ENCODE data around the gene FHL2. TPM values are rescaled to one million over a fixed set of nuclear protein-coding genes. Genes with fewer than 3 reads are reported as not detected.
A peak's percentile ranks its signal among the peaks of the same experiment; 100 is the strongest.

The FHL2 gene
- total RNA-seq, 1 experiment from 2014 or later: 45.4 TPM

DNA sequence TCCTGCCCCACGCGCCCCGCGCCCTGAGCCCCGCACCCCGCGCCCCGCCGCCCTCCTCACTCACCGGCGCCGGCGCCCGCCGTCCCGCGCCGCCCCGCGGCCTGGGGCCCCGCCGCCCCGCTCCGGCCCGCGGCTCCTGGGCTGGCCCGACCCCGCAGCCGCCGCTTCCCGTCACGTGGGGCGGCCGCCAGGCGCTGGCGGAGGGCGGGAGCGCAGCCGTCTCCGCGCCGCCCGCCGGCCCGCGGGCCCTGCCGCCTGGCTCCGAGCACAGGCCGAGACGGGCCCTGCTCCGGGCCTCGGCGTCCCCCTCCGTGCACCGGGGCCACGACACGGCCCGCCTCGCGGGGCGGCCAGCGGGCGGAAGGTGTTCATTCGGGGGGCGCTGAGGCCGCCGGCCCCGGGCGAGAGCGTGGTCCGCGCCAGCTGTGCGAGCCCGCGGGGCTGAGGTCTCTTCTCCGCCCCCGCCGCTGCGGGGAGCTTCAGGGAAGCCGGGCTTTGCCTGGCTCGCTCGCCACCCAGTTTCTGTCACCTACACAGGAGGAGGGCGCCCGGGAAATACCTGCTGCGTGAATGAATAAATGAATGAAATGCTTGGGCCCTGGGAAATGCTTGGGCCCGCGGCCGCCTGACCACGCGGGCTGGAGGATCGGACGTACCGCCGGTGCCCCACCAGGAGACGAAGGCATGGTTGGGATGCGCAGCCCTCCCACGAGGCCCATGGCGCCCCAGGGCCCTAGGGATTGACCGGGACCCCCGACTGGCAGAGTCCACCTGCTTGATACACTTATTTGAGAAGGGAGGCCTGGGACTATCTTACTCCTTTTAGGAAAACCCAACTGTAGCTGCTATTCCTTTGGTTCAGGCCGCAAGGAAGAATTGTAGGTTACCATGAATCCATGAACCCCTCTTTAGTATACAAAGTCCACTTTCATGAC lies 69.0 kb downstream of the FHL2 start, which contains the start of gene TGFBRAP1:
TSS of gene TGFBRAP1 (minus strand) at position 175 of the 935 bp plus-strand sequence. CDS start 21,434 bp downstream, outside the sequence.
- ChIA-PET CTCF (interaction anchor here (0.6 to 1.3 kb wide), 2 partner anchors 35 to 604 kb away, joined by 3 to 6 read pairs; no protein-coding TSS in a partner anchor), POLR2A (interaction anchor here (0.9 to 2.4 kb wide), 3 partner anchors 8 to 292 kb away, joined by 3 to 6 read pairs (median 6); partner anchors contain the start of genes C2orf49 and MRPS9)
- no peaks in the 10 kb centered on the region for H3K9me3 Mint-ChIP-seq (ENCODE audit: unreplicated experiment)
- Histone ChIP-seq H3K36me3 (ENCODE audit: control insufficient read depth, insufficient read depth, low read length) (no peaks in the 10 kb centered on the region), H3K4me1 (peaks cover 11% of the 10 kb centered on the region), H3K9me3 (no peaks in the 10 kb centered on the region), H3K4me3 (ENCODE audit: low read depth, low read length) (peak within 1 kb of the TSS; percentile 87), H3K27me3 (replicated peaks; ENCODE audit: control insufficient read depth, insufficient read depth, low read length) (no peaks in the 10 kb centered on the region)
- H3K27ac Mint-ChIP-seq (ENCODE audit: unreplicated experiment): peak within 1 kb of the TSS; percentile 89
- H3K4me3 Mint-ChIP-seq (ENCODE audit: unreplicated experiment): peak within 1 kb of the TSS; percentile 81
- intact Hi-C loops (cut with micrococcal nuclease; ENCODE audit: unreplicated experiment): no loop called here
- peaks cover 11% of the 10 kb centered on the region for H3K4me1 Mint-ChIP-seq (ENCODE audit: low read depth, unreplicated experiment)
- H3K27me3 Mint-ChIP-seq (ENCODE audit: insufficient read depth, unreplicated experiment): no peaks in the 10 kb centered on the region
- DNase-seq: peak; percentile 58 to 80
- TF ChIP-seq, protein P1, sequence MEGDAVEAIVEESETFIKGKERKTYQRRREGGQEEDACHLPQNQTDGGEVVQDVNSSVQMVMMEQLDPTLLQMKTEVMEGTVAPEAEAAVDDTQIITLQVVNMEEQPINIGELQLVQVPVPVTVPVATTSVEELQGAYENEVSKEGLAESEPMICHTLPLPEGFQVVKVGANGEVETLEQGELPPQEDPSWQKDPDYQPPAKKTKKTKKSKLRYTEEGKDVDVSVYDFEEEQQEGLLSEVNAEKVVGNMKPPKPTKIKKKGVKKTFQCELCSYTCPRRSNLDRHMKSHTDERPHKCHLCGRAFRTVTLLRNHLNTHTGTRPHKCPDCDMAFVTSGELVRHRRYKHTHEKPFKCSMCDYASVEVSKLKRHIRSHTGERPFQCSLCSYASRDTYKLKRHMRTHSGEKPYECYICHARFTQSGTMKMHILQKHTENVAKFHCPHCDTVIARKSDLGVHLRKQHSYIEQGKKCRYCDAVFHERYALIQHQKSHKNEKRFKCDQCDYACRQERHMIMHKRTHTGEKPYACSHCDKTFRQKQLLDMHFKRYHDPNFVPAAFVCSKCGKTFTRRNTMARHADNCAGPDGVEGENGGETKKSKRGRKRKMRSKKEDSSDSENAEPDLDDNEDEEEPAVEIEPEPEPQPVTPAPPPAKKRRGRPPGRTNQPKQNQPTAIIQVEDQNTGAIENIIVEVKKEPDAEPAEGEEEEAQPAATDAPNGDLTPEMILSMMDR (IDR thresholded peaks at IDR 0.05; ENCODE audit: insufficient read depth in 1 of 2, low read depth in 1 of 2, low read length in 1 of 2, severe bottlenecking in 1 of 2, unreplicated experiment in 1 of 2): peak in 1 of 2 experiments; percentile 11
- H3K36me3 Mint-ChIP-seq (ENCODE audit: insufficient read depth, unreplicated experiment): no peaks in the 10 kb centered on the region
- BruUV-seq (replicated peaks): no TSS peak

DNA sequence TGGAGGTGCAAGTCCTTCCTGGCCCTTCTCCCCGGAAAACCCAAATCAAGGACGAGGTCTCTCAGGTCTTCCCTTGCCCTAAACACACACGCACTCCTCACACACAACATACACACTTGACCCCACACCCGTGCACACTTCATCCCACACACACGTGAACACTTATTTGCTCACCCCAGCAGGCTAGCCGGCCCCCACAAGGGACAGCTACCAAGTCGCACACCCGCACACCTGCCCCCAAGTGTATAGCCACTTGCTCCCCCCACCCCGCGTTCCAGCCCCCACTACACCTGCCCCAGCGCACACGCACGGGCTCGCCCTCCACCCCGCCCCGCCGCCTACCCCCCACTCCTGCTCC lies 69.7 kb downstream of the FHL2 start:
- H3K4me3 ChIP-seq (ENCODE audit: low read depth, low read length): peak overlapping the region; percentile 87
- H3K4me1 ChIP-seq: peaks cover 11% of the 10 kb centered on the region
- Mint-ChIP-seq H3K4me1 (ENCODE audit: low read depth, unreplicated experiment) (peaks cover 14% of the 10 kb centered on the region), H3K36me3 (ENCODE audit: insufficient read depth, unreplicated experiment) (no peaks in the 10 kb centered on the region), H3K27me3 (ENCODE audit: insufficient read depth, unreplicated experiment) (no peaks in the 10 kb centered on the region), H3K9me3 (ENCODE audit: unreplicated experiment) (no peaks in the 10 kb centered on the region), H3K4me3 (ENCODE audit: unreplicated experiment) (peak overlapping the region; percentile 81), H3K27ac (ENCODE audit: unreplicated experiment) (peak overlapping the region; percentile 72)
- no peaks in the 10 kb centered on the region for H3K36me3 ChIP-seq (ENCODE audit: control insufficient read depth, insufficient read depth, low read length)
- intact Hi-C loops (cut with micrococcal nuclease; ENCODE audit: unreplicated experiment): no loop called here
- no TSS peak for BruUV-seq (replicated peaks)
- TF ChIP-seq, protein P1 (IDR thresholded peaks at IDR 0.05; ENCODE audit: insufficient read depth in 1 of 2, low read depth in 1 of 2, low read length in 1 of 2, severe bottlenecking in 1 of 2, unreplicated experiment in 1 of 2): no peak
- H3K9me3 ChIP-seq: no peaks in the 10 kb centered on the region
- DNase-seq: peak in 1 of 2 experiments; percentile 15
- CTCF ChIA-PET: interaction anchor here (1.3 kb wide), 1 partner anchor 35 kb away, joined by 6 read pairs; no protein-coding TSS in a partner anchor
- no peaks in the 10 kb centered on the region for H3K27me3 ChIP-seq (replicated peaks; ENCODE audit: control insufficient read depth, insufficient read depth, low read length)
- POLR2A ChIA-PET: interaction anchor here (2.4 kb wide), 1 partner anchor 9 kb away, joined by 6 read pairs; the partner anchor contains the start of gene C2orf49

Data from Caco-2 (cell line).